Activated CD4-positive, alpha-beta T cell treated with anti-CD3 and anti-CD28 coated beads, Interleukin-10, Interleukin-2, amounts not matched to agents 100 ng/mL and 50 ng/mL, durations not matched to agents 16 hours and 8 hours (primary cell): ENCODE data around the gene EFR3B.
"Not testable (repeated sequence)": the region's sequence is repeated elsewhere in the genome, so short reads cannot be mapped to it uniquely, and the experiment has no call there.

Experiments used
- DNase-seq: peaks from one replicate; pipeline ENCODE4 v3.0.0-alpha.2; 2020

Gene EFR3B

DNA sequence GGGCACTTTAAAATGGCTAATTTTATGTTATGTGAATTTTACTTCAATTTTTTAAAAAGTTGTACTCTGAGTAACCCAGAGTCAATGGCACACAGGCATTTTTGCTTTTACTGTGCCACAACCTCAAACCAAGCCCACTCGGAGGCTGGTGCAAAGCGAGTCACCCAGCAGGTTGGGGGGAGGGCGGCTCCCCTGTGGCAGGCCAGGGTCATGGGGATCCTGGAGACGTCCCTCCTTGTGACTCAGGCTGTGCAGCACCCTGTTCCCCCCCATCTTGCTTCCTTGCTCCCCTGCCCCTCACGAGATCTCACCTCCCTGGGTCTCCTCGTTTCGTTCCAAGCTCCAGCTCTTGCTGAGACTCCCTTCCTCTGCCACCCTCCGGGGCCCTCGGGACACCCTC, 67.9 kb downstream of the EFR3B start:
- DNase-seq: no peak

DNA sequence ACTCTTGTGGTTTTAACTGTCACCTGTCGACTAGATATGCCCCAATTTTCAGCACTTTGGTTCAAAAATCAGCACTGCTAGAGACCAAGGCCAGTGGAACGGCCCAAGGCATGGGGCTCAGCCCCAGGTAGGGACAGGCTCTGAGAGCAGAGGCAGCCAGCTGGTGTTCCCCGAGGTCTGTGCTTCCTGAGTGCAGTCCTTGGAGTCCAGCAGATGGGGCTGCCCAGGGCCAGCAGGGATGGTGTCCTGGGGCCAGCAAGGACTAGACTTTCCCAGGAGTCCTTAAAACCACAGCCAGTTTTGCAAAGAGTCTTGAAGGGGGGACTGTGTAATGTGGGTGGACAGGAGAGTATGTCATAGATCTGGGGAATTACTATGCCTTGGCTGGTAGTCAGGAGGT, 70.2 kb downstream of the EFR3B start:
- no peak for DNase-seq

DNA sequence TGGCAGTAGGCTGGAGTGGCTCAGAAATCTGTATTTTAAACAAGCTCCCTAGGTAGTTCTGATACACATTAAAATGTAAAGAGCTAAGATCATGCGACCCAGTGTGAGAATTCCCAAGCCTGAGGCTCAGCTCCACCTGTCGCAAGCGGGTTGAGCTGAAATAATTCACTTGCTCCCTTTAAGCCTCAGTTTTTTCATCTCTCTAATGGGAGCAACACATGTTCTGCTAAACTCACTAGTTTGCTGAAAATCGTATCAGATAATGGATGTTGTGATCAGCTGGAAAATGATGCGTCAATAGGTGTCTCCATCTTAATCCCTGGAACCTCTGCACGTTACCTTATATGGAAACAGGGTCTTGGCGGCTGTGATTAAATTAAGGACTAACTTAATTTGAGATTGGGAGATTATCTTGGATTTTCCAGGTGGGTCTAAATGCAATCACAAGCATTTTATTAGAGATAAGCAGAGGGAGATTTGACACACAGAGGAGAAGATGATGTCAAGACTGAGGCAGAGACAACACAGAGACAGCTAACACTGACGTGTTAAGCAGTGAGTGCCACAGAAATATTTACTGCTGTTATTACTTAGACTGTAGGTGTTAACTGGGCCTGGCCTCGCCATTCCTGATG, 73.5 kb downstream of the EFR3B start:
- no peak for DNase-seq

DNA sequence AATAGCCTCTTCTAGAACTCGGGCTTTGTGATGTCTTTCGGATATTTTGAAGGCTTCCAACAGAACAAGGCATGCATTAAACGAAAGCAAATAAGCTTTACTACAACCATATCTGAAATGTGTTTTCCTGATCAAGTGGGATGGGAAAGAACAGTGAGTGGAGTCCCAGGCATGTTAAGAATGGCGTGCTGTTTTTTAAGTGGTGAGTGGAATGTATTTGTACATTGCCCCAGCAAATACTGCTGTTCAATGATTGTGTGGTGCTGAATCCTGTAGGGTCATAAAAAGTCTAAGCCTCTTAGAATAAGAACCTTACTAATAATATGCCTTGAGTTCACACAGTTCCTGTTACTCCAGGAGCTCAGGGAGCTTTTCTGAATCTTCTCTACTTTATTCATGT, 74.0 kb downstream of the EFR3B start:
- no peak for DNase-seq

DNA sequence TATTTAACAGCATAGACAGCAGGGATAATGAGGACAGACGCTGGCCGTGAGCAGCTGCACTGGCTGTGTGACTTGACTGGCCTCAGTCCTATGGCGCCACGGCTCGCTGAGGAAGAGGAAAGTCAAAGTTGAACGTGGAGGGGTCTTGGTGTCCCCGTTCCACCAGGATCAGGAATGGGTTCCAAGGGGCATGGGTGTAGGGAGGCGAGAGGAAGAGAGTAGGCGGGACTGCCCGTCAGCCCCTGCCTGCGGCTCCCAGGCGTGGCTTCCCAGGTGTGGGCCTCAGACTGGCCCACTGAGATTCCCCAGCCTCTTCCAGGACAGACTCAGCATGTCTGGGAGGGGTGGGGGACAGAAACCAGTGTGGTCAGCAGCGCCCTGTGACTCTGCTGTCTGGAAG, 75.1 kb downstream of the EFR3B start:
- no peak for DNase-seq

DNA sequence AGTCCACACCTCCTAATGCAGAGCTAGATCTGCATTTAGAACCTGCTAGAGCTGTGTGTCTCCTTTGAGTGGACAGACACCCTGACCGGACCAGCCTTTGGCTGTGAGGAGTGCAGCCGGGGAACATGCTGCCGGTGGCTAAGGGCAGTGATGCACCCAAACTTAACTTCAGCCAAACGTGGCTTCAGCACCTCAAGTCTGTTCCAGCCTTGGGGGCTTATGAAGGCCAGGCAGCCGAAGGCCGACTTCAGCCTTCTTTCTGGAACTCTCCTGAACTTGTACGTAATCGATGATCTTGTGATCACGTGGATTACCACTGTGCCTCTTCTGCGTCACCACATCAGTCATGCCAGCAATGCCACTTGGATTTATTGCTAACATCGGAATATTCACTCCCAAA, 77.4 kb downstream of the EFR3B start:
- DNase-seq: no peak

DNA sequence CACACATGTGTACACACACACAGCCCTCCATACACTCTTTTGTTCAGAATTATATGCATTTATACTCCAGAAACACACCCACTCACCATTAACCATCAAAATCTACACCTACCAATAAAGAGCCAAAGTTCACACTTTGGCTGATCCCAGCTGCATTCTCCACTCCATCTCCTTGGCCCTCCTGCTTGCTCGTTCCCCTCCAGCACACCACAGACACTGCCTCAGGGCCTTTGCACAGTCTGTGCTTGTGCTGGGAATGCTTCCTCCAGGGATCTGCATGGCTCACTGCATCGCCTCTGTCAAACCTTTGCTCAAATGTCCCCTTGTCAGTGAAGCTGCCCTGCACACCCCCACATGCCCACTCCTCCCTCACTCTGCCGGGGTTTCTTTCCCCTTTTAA, 80.5 kb downstream of the EFR3B start:
- no peak for DNase-seq

DNA sequence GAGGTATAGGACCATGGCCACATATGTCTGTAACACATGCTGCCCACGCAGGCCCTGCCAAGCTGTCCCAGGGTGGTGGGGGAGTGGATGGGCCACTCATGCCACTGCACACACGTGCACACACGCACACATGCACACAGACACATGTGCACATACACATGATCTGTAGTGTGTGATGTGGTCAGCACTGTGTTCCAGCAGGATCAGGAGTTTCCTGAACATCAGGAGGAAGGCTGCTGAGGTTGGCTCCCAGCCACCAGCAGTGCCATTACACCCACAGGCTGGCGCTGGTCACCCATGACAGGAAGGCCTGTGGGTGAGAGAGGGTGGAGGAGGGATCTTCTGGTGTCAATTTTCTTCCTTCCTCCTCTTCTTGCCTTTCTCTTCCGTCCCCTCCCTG, 81.8 kb downstream of the EFR3B start:
- DNase-seq: no peak

DNA sequence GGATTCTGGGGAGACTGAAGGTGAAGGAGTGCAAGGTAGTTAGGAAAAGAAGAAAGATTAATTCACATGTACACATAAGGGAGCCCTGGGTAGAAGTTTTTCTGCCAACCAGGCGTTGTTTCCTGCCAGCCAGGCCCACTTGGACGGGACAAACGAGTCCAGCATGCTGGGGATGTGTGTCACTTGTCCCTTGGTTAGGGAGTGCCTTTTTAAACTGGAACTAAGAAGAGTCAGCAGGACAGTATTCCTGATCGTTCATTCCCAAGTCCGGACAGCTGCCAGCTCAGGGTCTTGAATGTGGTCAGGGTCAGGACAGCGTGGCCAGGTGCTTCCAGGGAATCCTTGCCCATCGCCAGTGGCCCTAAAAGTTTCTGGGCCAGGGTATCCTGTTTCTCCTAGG, 83.3 kb downstream of the EFR3B start:
- DNase-seq: no peak

DNA sequence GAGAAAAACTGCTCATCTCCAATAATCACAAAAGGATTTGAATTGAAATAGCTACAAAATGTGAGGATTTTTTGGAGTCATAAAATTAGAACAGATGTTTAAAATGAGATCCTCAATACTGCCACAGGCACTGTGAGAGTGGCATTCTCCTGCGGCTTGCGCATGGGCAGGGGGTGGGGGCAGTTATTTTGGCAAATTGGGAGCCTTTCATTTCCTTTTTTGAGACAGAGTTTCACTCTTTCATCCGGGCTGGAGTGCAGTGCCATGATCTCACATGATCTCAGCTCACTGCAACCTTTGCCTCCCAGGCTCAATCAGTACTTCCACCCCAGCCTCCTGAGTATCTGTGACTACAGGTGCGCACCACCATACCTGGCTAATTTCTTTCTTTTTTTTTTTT, 84.1 kb downstream of the EFR3B start:
- no peak for DNase-seq

DNA sequence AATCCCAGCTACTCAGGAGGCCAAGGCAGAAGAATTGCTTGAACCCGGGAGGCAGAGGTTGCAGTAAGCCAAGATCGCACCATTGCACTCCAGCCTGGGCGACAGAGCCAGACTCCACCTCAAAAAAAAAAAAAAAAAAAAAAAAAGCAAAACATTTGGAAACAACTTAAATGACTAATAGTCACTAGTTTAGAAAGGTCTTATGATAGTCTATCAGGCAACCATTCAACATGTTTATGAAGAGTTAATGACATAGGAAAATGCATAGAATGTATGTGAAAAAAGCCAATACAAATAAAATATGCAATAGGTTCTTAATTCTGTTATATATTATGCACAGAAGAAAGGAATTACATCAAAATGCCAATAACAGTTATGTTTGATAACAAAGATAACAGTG, 85.2 kb downstream of the EFR3B start:
- not testable (repeated sequence) for DNase-seq

DNA sequence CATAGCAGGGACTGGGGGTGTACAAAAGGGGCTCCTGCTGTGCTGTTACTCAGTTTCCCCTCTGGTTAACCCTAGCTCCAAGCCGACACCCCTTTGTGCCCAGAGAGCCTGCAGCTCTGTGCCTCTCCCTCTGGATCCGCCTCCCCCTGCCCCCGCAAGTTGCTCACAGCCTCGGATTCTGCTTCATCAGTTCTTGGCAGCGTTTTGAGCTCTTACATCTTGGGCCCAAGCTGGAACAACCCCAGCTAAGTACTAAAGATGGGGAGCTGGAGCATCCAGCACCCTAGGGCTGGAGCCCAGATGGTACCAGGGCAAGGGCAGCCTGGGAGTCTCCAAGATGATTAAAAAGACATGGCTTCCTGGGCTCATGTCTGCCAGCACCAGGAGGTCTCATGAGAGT, 85.8 kb downstream of the EFR3B start:
- no peak for DNase-seq

DNA sequence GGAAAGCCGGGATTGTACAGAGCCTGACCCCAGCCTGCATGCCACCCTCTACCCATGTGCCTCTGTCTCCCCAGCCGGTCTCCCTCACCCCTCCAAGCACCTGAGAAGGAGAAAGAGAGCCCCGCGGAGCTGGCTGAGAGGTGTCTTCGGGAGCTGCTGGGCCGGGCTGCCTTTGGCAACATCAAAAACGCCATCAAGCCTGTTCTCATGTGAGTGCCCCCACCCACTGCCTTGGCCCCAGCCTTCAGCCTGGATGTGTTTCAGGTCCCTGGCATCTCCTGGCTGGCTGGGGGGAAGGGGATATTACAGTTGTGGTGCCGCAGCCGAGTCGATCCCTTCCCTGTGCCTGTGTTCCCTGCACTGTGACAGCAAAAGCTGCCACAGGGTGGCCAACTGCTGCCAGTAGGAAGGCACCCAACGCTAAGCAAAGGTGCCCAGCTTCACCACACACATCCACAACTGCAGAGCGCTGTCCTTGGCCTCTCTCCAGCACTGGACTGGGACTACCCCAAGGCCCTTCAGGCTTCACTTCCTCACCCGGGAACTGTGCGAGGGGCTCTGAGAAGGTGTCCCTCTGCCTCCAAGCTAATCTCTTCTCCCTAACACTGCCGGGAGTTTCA, 88.1 kb downstream of the EFR3B start:
- no peak for DNase-seq

DNA sequence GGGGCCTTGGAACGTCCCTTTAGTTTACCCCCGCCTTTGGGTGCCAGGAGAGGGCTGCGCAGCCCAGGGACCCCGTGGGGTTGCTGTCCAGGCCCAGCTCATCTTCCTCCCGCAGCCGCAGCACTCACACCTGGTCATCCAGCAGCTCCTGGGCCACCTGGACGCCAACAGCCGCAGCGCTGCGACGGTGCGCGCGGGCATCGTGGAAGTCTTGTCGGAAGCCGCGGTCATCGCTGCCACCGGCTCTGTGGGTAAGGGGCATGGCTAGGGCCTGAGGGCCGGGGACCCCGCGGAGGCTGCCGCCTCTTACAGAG, 89.3 kb downstream of the EFR3B start:
- no peak for DNase-seq

DNA sequence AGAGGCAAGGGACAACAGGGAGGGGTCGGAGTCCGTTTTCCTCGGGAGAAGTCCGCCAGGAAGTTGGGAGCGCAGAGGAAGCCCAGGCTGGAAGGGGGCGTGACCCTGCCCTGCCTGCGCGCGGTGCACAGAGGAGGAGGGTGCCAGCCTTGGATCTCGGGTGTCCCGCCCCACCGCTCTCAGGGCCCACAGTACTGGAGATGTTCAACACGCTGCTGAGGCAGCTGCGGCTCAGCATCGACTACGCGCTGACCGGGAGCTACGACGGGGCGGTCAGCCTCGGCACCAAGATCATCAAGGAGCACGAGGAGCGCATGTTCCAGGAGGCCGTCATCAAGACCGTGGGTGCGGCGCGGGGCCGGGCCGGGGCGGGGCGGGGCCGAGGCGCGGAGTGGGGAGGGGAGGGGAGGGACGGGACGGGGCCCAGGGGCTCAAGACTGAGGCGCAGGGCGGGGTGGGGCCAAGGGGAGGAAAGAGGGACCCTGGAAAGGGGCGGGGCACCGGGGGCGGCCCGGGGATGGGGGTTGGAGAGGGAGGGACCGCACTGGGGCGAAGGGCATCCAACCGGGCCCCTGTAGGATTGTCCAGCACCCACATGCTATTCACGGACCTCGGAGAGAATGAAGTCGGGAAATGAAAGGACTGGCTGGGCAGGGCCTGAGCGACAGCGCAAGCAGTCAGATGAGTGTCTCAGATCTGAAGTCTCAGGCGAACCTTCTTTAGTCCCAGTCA, 89.9 kb downstream of the EFR3B start:
- DNase-seq: no peak

DNA sequence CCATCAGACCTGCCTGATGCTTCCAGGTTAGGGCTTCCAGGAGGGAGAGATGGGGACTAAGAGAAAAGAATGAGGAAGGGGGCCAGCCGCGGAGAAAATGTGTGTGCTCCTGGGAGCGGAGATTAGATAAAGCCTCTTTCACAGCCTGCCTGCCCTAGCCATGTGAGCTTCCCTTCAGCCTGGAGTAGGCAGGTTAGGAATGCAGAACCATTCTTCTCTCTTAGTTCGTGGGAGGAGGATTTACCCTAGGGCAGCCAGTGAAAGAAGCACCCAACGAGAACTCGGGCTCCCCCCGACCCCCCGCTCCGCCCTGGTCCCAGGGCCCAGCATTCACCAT, 90.4 kb downstream of the EFR3B start:
- DNase-seq: no peak

DNA sequence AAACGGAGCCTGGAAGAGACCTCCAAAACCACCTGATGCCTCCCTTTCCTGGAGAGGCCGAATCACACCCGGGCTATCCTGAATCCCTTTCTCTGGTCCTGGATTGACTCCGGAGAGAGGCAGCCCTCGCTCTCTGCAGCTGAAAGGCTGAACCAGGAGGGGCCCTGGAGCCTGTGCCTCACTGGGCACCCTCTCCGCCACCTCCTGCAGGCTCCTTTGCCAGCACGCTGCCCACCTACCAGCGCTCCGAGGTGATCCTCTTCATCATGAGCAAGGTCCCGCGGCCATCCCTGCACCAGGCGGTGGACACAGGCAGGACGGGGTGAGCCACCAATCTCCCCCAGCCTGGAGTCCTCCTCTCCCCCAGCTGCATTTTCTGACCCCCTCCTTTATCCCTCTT, 90.8 kb downstream of the EFR3B start:
- no peak for DNase-seq

DNA sequence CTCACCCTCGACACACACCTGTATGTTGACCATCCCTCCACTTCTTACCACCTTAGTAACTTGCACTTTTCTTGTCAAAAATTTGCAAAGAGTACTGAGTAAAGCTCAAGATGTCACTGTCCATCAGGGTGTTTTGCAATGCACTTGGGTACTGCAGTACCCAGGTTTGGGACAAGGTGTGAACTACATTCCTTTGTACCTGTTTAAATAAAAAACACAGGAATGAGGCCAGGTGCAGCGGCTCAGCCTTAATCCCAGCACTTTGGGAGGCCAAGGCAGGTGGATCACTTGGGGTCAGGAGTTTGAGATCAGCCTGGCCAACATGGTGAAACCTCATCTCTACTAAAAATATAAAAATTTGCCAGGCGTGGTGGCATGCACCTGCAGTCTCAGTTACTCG, 98.7 kb downstream of the EFR3B start:
- DNase-seq: not testable (repeated sequence)

DNA sequence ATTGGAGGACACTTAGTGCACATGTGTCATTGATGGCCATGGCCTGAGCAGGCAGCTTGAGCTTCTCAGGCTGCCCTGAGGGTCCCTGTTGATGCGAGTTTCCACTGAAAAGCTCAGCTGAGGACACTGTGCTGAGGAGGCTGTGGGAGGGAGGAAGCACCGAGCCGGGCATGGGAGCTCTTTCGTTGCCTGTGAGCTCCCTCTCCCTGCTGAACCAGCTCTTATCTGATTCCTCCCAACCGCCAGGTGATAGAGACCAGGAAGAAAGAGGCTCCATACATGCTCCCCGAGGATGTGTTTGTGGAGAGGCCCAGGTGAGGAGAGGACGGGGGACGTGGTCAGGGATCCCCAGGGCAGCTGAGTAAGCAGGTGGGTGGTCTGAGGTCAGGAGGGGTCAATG, 99.2 kb downstream of the EFR3B start:
- no peak for DNase-seq

DNA sequence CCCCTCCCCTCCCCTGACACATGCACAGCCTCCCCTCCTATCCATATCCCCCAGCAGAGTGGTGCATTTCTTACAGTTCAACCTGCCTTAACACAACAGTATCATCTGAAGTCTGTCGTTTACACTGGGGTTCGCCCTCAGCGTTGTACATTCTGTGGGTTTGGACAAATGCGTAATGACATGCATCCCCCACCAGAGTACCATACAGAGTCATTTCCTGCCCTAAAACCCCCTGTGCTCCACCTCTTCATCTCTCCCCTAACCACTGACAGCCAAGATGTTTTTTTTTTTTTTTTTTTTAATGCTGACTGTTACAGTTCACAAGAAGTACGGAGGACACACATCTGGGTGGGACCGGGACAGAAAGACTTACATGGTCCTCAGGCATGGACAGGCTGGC, 103.9 kb downstream of the EFR3B start:
- no peak for DNase-seq

DNA sequence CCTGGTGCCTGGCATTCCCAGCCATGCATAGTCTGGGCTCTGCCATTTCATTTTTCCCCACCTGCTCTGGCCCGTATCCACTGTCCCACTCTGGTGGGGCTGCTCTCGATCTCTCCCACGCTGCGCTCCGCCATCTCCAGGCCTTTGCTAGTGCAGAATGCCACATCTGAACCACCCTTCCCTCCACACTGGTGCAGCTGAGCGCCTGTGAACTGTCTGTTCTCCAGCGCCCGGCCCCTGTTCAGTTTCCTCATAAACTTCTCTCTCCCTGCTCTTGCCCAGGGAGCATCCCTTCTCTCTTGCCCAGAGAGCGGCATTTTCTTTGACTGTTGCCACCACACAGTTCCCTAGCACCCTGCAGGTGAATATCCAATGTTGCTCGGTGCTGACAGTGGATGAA, 105.0 kb downstream of the EFR3B start:
- DNase-seq: no peak

DNA sequence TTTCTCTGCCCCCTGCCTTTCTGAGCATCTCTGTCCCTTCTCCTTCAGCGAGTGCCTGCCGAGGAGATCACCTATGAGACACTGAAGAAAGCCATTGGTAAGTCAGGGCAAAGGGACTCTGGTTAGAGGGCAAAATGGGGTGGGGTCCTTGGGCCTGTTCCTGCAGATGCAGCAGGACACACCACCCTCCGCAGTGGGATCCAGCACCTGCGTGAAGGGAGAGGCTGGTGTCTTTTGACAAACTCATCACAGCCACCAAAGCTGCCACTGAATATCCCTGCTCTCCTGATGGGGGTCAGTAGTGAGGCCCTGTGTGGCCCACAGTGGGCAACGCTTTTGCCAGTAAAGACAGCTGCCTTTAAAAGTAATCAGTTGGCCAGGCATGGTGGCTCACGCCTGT, 107.8 kb downstream of the EFR3B start:
- DNase-seq: no peak

DNA sequence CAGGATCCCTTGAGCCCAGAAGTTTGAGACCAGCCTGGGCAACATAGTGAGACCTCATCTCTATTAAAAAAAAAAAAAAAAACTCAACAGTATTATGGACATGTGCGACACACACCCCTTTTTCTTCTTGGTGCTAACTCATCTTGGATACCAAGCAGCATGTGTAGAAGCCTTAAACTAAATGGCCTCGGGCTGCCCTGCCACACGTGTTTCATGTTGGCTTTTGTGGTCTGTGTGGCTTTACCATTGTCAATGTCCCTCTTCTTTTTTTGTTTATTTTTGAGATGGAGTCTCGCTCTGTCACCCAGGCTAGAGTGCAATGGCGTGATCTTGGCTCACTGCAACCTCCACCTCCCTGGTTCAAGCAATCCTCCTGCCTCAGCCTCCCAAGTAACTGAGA, 109.1 kb downstream of the EFR3B start:
- not testable (repeated sequence) for DNase-seq

DNA sequence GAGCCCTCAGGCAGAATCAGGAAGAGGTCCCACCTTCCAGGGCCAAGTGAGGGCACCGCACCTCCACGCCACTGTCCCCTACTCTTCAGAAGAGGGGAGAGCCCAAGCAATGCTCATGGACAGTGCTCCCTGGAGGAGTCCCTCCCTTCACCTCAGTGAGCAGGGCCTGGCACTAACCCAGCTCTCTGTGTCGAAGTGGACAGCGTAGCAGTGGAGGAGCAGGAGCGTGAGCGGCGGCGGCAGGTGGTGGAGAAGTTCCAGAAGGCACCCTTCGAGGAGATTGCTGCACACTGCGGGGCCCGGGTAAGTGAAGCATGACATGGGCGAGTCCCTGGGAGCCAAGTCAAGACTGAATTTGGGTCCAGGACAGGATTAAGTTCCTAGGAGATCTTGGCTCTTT, 109.8 kb downstream of the EFR3B start:
- no peak for DNase-seq

DNA sequence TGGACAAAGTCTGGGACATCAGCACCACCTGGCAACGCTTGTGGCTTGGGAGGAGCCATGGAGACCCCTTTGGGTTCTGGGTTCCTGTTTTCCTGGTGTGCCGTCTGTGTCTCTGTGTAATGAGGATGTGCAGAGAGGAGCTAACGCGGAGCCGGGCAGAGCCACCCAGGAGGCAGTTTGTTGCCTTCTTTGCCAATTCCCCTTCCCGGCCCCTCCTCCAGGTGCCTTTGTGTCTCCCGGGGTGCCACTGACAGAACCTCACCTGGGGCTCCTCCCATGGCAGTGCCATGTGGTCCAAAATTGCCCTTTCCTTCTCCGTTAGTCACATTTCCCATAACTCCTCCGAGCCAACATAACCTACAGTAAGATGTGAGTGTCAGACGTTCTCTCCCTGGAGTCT, 113.5 kb downstream of the EFR3B start:
- no peak for DNase-seq
